Measurements from ENCODE around the gene TRAM2. TPM values are rescaled to one million over a fixed set of nuclear protein-coding genes. Genes with fewer than 3 reads are reported as not detected.

The TRAM2 gene
- total RNA-seq, 1 experiment from 2014 or later = 21.3 TPM

DNA sequence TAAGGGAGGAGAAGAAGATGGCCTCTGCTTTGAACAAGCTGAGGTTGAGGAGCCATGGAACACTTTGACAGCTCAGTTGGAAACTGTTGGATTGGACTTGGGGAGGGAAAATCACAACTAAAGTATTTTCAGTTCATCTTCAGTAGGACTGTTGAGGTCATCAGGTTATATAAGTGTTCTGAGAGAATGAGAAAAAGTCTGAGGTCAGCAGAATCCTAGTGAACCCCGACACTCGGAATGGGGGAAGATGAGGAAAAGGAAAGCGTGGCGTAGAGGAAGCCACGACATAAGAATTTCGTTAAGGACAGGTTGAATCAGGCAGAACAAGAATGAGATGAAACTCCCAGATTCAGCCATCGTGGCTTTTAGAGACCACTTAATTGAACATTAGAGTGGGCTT, 4.0 kb upstream of the TRAM2 start:
- Histone ChIP-seq H4K20me1 (ENCODE audit: insufficient read depth) (no peaks in the 10 kb centered on the region), H3K27ac (ENCODE audit: low read depth, low read length) (no peak overlapping the region), H3K4me1 (ENCODE audit: control insufficient read depth in 1 of 2, insufficient read depth in 2 of 2, low read length in 2 of 2) (peaks cover 5 to 14% of the 10 kb centered on the region in 2 experiments; a peak in 2 of 4 replicates), H3K27me3 (ENCODE audit: insufficient read depth, low read length) (no peaks in the 10 kb centered on the region), H3K36me3 (ENCODE audit: control insufficient read depth in 1 of 2, insufficient read depth in 2 of 2, low read length in 2 of 2) (no peaks in the 10 kb centered on the region), H3K9me3 (ENCODE audit: control insufficient read depth in 1 of 2, insufficient read depth in 1 of 2, low read depth in 1 of 2, low read length in 2 of 2) (no peaks in the 10 kb centered on the region), H3K9me2 (ENCODE audit: insufficient read depth) (no peaks in the 10 kb centered on the region), H3K4me3 (replicated peaks in 1 of 2; ENCODE audit: low read depth in 1 of 2, low read length in 2 of 2) (no peak overlapping the region), H2AFZ (ENCODE audit: low read depth, low read length, poor library complexity, severe bottlenecking) (no peak overlapping the region), H3K79me2 (ENCODE audit: insufficient read depth, low read length) (peaks cover 5% of the 10 kb centered on the region), H3K9ac (ENCODE audit: low read length) (no peak overlapping the region), H3K4me2 (ENCODE audit: low read length) (no peak overlapping the region)
- no peak for DNase-seq (ENCODE audit: low read depth, low spot score)
- intact Hi-C loops (cut with micrococcal nuclease) = no loop called here
- BruUV-seq (replicated peaks) = no TSS peak
- no peak for ATAC-seq
- ChIA-PET POLR2A (no interaction called here), RAD21 (ENCODE audit: low non-redundant PET in 1 of 2, low total read pairs in 2 of 2, uncharacterized antibody in 2 of 2, unreplicated experiment in 2 of 2) (no interaction called here), CTCF (no interaction called here)
- no peak for TF ChIP-seq FOSL1 (IDR thresholded peaks at IDR 0.05; ENCODE audit: low read depth)
- TF ChIP-seq, protein P1, sequence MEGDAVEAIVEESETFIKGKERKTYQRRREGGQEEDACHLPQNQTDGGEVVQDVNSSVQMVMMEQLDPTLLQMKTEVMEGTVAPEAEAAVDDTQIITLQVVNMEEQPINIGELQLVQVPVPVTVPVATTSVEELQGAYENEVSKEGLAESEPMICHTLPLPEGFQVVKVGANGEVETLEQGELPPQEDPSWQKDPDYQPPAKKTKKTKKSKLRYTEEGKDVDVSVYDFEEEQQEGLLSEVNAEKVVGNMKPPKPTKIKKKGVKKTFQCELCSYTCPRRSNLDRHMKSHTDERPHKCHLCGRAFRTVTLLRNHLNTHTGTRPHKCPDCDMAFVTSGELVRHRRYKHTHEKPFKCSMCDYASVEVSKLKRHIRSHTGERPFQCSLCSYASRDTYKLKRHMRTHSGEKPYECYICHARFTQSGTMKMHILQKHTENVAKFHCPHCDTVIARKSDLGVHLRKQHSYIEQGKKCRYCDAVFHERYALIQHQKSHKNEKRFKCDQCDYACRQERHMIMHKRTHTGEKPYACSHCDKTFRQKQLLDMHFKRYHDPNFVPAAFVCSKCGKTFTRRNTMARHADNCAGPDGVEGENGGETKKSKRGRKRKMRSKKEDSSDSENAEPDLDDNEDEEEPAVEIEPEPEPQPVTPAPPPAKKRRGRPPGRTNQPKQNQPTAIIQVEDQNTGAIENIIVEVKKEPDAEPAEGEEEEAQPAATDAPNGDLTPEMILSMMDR (IDR thresholded peaks at IDR 0.05 in 2 of 3, conservative IDR thresholded peaks at IDR 0.05 in 1 of 3; ENCODE audit: borderline replicate concordance in 1 of 3, insufficient read depth in 1 of 3, low read depth in 2 of 3, low read length in 2 of 3) = no peak

DNA sequence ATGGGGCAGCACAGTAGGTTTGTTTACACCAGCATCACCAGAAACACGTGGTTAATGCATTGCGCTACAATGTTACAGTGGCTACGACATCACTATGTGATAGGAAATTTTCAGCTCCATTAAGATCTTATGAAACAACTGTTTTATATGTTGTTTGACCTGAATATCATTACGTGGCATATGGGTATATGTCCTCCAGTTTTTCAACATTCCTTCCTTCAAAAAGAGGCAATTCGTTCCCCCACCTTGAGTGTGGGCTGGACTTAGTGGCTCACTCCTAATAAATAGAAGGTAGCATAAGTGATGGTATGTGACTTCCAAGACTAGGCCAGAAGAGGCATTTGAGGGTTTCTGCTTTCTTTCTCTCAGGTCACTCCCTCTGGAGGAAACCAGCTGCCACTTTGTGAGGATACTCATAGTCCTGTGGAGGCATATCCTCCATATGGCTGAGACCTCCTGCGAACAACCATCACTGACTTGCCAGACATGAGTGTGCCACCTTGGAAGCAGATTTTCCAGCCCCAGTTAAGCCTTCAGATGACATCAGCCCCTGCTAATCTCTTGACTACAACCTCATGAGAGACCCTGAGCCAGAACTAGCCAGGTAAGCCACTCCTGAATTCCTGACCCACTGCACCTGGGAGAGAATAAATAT, 2.3 kb upstream of the TRAM2 start:
- Histone ChIP-seq H2AFZ (ENCODE audit: low read depth, low read length, poor library complexity, severe bottlenecking) (no peak overlapping the region), H3K4me3 (replicated peaks in 1 of 2; ENCODE audit: low read depth in 1 of 2, low read length in 2 of 2) (no peak overlapping the region), H3K9me2 (ENCODE audit: insufficient read depth) (no peaks in the 10 kb centered on the region), H3K4me1 (ENCODE audit: control insufficient read depth in 1 of 2, insufficient read depth in 2 of 2, low read length in 2 of 2) (peaks cover 11 to 24% of the 10 kb centered on the region in 2 experiments; a peak in 3 of 4 replicates), H3K79me2 (ENCODE audit: insufficient read depth, low read length) (peaks cover 23% of the 10 kb centered on the region), H3K4me2 (ENCODE audit: low read length) (no peak overlapping the region), H3K36me3 (ENCODE audit: control insufficient read depth in 1 of 2, insufficient read depth in 2 of 2, low read length in 2 of 2) (no peaks in the 10 kb centered on the region), H4K20me1 (ENCODE audit: insufficient read depth) (no peaks in the 10 kb centered on the region), H3K27ac (ENCODE audit: low read depth, low read length) (no peak overlapping the region), H3K9me3 (ENCODE audit: control insufficient read depth in 1 of 2, insufficient read depth in 1 of 2, low read depth in 1 of 2, low read length in 2 of 2) (no peaks in the 10 kb centered on the region), H3K27me3 (ENCODE audit: insufficient read depth, low read length) (no peaks in the 10 kb centered on the region), H3K9ac (ENCODE audit: low read length) (no peak overlapping the region)
- no peak for ATAC-seq
- intact Hi-C loops (cut with micrococcal nuclease) = loop anchor here (5.0 kb wide), 1 partner anchor 162 kb away; no protein-coding TSS in a partner anchor
- no peak for DNase-seq (ENCODE audit: low read depth, low spot score)
- ChIA-PET CTCF (no interaction called here), RAD21 (ENCODE audit: low non-redundant PET in 1 of 2, low total read pairs in 2 of 2, uncharacterized antibody in 2 of 2, unreplicated experiment in 2 of 2) (no interaction called here), POLR2A (no interaction called here)
- no peak for TF ChIP-seq SP1 (IDR thresholded peaks at IDR 0.05; ENCODE audit: low read depth)
- no peak for TF ChIP-seq POLR2AphosphoS5 (IDR thresholded peaks at IDR 0.05; ENCODE audit: low read depth, low read length)
- no peak for TF ChIP-seq EGR1 (IDR thresholded peaks at IDR 0.05; ENCODE audit: low read depth)
- TF ChIP-seq, protein P2, sequence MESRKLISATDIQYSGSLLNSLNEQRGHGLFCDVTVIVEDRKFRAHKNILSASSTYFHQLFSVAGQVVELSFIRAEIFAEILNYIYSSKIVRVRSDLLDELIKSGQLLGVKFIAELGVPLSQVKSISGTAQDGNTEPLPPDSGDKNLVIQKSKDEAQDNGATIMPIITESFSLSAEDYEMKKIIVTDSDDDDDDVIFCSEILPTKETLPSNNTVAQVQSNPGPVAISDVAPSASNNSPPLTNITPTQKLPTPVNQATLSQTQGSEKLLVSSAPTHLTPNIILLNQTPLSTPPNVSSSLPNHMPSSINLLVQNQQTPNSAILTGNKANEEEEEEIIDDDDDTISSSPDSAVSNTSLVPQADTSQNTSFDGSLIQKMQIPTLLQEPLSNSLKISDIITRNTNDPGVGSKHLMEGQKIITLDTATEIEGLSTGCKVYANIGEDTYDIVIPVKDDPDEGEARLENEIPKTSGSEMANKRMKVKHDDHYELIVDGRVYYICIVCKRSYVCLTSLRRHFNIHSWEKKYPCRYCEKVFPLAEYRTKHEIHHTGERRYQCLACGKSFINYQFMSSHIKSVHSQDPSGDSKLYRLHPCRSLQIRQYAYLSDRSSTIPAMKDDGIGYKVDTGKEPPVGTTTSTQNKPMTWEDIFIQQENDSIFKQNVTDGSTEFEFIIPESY (IDR thresholded peaks at IDR 0.05; ENCODE audit: extremely low read depth, insufficient replicate concordance, low read length) = no peak
- TF ChIP-seq POLR2A (IDR thresholded peaks at IDR 0.05; ENCODE audit: borderline replicate concordance, extremely low read depth, insufficient read depth, insufficient read length) = no peak
- no peak for TF ChIP-seq RAD21 (IDR thresholded peaks at IDR 0.05; ENCODE audit: low read depth)
- BruUV-seq (replicated peaks) = no TSS peak
